Fibroblast of mammary gland (primary cell): ENCODE data around the gene TUT7.
A peak's percentile ranks its signal among the peaks of the same experiment; 100 is the strongest.

ENCODE experiments used
- DNase-seq: peaks from one replicate; pipeline ENCODE4 v3.0.0-alpha.2; 2010; ENCODE audit warnings: low read depth
- H3K4me3 ChIP-seq: 2 replicates; pipeline ENCODE4 v1.5.1; 2011; ENCODE audit warnings: low read depth, mild to moderate bottlenecking, low read length, moderate library complexity; ENCODE audit not compliant: control insufficient read depth
- CTCF ChIP-seq: conservative IDR thresholded peaks from 2 replicates; pipeline ENCODE4 v1.5.1; 2011; ENCODE audit warnings: low read depth, low read length, inconsistent platforms; ENCODE audit not compliant: control insufficient read depth, insufficient read depth

The TUT7 gene

GRCh38 chr9:86287013-86287412 is 67.2 kb downstream of the TUT7 start:
- peak; percentile 45 for TF ChIP-seq CTCF
- DNase-seq, result peak; percentile 71
- H3K4me3 ChIP-seq, result no peak overlapping the region

GRCh38 chr9:86286278-86286677 is 67.9 kb downstream of the TUT7 start:
- H3K4me3 ChIP-seq, result no peak overlapping the region
- no peak for DNase-seq
- no peak for TF ChIP-seq CTCF

GRCh38 chr9:86285261-86285660 is 68.9 kb downstream of the TUT7 start:
- H3K4me3 ChIP-seq, result no peak overlapping the region
- no peak for DNase-seq
- no peak for TF ChIP-seq CTCF

- TF ChIP-seq CTCF, result no peak
- peak; percentile 92 for DNase-seq
- H3K4me3 ChIP-seq, result peak overlapping the region; percentile 94
Measured at GRCh38 chr9:86282979-86283535, 71.2 kb downstream of the TUT7 start.

- DNase-seq, result peak; percentile 84
- H3K4me3 ChIP-seq, result peak within 1 kb of the TSS; percentile 94
- TF ChIP-seq CTCF, result no peak
Measured at GRCh38 chr9:86282077-86282978, 71.9 kb downstream of the TUT7 start, which contains the start of gene ISCA1. TSS of gene ISCA1 (minus strand) at chr9:86282538. CDS start at chr9:86282458, 80 bp downstream.

- DNase-seq, result peak; percentile 31
- no peak for TF ChIP-seq CTCF
- H3K4me3 ChIP-seq, result peak overlapping the region; percentile 94
Measured at GRCh38 chr9:86281593-86282076, 72.6 kb downstream of the TUT7 start.
